Nasal cavity respiratory epithelium epithelial cell of viscerocranial mucosa (primary cell): ENCODE measurements around the gene RALBP1. TPM values are rescaled to one million over a fixed set of nuclear protein-coding genes. Genes with fewer than 3 reads are reported as not detected.

Experiments
- total RNA-seq: library from RNA; depleted of rRNA; stranded (reverse); fragments of >200 nt; gene quantifications from 2 replicates; pipeline ENCODE4 v1.2.3, GENCODE V29; 2014

Gene RALBP1
- total RNA-seq: 84.4 and 96.0 TPM in 2 replicates

DNA sequence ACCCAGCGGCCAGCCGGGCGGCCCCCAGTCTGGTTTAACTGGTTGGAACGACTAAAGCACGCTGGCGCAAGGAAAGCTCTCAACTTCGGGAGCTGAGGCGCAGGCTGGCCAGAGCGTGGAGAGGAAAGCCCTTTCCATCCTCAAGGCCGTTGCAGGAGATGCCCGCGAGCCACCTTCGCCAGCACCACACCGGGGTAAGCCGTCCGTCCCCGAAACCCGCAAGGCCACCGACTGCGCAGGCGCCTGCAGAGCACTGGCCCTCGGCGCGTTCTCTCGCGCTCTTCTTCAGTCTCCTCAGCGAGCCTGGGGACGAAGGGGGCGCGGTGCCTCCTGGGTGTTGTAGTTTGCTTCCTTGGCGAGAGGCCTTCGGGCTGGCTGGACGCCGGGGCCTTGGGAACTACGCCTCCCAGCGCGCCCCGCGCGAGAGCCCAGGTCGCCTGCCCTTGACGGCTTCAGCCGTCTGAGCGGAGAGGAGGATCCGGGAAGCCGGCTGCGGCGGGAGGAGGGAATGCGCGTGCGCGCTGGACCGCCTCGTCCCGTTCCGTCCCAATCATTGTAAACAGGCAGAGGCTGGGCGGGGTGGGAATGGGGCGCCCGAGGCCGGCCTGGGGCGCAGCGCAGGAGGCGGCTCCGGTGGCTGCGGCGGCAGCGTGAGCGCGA is at the start of gene RALBP1:
TSS of gene RALBP1 (plus strand) at position 531 of the 660 bp plus-strand sequence. CDS start 37,533 bp downstream, outside the sequence.

Other genes starting within 250 kb of the RALBP1 start
- 32.5 and 43.8 TPM in 2 replicates for gene TWSG1, start 140.7 kb upstream of the RALBP1 start, total RNA-seq
- 201 and 299 TPM in 2 replicates for gene PPP4R1, start 139.0 kb downstream of the RALBP1 start, total RNA-seq
- gene RAB31, start 232.8 kb downstream of the RALBP1 start, total RNA-seq: 45.5 and 117 TPM in 2 replicates